Erythroblast (primary cell): Measurements from ENCODE around the gene CSNK1A1.

Experiments used
- DNase-seq, 2 experiments: peaks; one replicate each; lab custom pipeline; 2025; lab: John Stamatoyannopoulos, UW
- GATA1 ChIP-seq: IDR thresholded peaks from 2 replicates; pipeline ENCODE4 v1.6.1; 2011; ENCODE audit warnings: low read depth, mild to moderate bottlenecking, control low read depth, low read length, moderate library complexity
- POLR2A ChIP-seq: IDR thresholded peaks from 2 replicates; pipeline ENCODE4 v1.6.1; 2011; ENCODE audit warnings: mild to moderate bottlenecking, low read length

The CSNK1A1 gene

DNA sequence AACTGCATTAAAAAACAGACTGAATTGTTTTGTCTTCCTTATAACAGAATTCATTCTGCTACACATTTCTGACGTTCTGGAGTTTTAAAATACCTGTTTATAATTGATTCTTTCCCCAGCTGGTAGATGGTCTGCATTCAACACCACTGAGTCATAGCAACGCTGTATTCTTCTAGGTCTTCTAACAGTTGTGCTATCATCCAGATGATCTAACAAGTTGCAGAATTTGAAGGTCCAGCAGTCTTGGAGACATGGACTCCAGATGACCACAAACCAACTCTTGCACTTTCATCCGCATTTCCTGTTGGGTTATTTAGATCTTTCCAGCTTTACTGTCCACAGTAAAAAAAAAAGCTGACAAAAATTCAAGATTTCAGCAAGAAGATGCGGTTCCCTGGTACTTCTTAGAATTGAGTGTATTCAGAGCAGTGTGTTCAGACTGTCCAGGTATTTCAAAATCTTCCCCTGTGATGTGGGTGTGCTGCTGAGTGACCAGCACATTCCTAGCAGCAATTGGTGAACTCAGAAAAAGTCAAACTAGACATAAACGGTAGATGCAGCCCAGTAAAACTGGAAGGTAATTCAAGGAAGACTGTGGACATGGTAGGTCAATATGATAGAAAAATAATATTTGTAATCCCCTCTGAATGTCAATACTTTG, 50.2 kb downstream of the CSNK1A1 start:
- DNase-seq: no peak
- TF ChIP-seq POLR2A: no peak
- no peak for TF ChIP-seq GATA1

DNA sequence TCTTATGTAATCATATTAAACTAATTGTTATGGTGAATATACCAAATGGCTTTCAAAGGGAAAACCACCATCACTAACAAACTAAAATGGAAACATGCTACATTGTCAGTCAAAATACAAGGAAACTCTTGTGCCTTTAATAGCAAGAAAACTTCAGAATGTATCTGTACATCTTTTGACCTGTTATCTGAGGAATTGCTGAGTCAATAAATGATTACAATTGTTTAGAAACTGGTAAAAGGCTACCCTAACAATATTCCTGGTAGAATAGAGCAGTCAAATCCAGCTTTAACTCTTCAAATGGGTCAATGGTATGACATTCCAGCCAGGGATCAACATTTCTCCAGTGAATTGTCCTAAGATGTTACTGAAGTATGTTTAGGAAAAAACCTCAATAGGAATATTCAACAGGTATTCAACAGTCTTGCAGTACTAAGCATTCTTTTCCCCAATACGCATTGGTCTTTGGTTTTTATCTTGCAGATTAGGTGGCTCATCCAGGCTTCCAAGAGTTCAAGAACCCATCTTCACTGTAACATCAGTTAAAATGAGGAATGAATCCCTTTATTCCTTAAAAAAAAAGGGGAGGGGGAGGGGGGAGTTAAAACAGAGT, 52.4 kb downstream of the CSNK1A1 start:
- DNase-seq: no peak
- TF ChIP-seq GATA1: no peak
- no peak for TF ChIP-seq POLR2A

- TF ChIP-seq GATA1: no peak
These were observed 53.9 kb downstream of the CSNK1A1 start for GRCh38 chr5:149497357-149497756.

GRCh38 chr5:149496917-149497316, 54.3 kb downstream of the CSNK1A1 start:
- no peak for DNase-seq
- no peak for TF ChIP-seq GATA1
- no peak for TF ChIP-seq POLR2A

More at GRCh38 chr5:149497357-149497756, 53.9 kb downstream of the CSNK1A1 start:
- no peak for DNase-seq

- DNase-seq: no peak
- no peak for TF ChIP-seq GATA1
- no peak for TF ChIP-seq POLR2A
These were observed 55.1 kb downstream of the CSNK1A1 start for GRCh38 chr5:149496166-149496565.

DNA sequence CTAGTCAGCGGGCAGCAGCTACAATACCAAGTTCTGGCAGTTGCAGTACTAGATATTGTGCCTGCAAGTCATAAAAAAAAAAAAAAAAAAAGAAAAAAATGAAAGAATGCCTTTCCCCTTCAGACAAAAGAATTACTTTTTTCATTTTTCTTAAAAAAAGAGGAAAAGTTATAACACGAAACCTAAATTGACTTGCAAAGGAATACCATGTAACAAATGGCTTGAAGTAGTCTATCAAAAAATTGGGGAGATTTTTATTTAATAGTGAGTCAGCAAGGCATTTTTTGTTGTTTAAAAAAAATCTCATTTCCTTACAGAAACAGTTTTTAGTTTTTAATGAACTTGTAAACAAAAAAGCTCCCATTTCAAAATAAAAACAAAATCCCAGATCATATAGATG, 55.6 kb downstream of the CSNK1A1 start:
- no peak for DNase-seq
- no peak for TF ChIP-seq GATA1

DNA sequence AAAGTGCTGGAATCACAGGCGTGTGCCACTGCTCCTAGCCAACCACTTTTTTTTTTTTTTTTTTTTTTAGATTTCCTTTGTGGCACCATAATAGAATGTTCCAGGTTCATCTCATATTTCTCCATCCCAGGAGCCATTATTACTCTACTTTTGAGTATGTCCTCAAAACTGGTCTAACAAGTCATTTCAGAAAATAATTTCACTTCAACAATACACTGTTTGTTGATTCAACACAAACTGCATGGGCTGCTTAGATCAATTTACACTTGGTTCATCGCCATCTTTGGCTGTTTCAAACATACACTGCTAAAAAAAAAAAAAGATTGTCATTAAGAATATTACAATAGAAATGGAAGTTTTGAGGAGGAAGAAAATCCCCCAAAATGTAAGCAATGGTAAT, 57.9 kb downstream of the CSNK1A1 start:
- TF ChIP-seq POLR2A: no peak
- no peak for TF ChIP-seq GATA1
- no peak for DNase-seq

- DNase-seq: no peak
- TF ChIP-seq POLR2A (no peak), GATA1 (no peak)
These were observed 58.5 kb downstream of the CSNK1A1 start for GRCh38 chr5:149492781-149493180.

GRCh38 chr5:149490599-149491485, 60.4 kb downstream of the CSNK1A1 start:
- DNase-seq: no peak
- TF ChIP-seq POLR2A (no peak), GATA1 (no peak)

DNA sequence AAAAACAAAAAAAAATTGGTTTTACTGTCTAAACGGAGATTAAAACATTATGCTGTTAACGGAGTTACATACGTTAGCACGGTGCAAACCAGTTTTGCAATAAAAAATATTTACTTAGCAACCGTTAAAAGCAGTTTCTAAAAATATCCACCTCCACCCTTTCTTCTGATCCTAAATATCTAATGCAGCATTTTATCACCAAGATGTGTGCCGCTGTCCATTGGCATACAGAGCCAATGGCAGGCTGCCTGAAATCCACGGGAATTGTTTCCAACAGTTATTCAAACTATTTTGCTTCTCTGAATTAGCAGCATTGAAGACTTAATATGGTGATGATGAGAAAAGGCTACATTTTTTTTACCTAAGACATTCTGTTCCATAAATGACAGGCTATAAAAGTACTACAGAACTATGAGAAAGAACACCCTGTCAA, 61.6 kb downstream of the CSNK1A1 start:
- TF ChIP-seq POLR2A (no peak), GATA1 (no peak)
- DNase-seq: no peak

GRCh38 chr5:149488645-149489306, 62.5 kb downstream of the CSNK1A1 start:
- DNase-seq: no peak
- TF ChIP-seq GATA1 (no peak), POLR2A (no peak)

DNA sequence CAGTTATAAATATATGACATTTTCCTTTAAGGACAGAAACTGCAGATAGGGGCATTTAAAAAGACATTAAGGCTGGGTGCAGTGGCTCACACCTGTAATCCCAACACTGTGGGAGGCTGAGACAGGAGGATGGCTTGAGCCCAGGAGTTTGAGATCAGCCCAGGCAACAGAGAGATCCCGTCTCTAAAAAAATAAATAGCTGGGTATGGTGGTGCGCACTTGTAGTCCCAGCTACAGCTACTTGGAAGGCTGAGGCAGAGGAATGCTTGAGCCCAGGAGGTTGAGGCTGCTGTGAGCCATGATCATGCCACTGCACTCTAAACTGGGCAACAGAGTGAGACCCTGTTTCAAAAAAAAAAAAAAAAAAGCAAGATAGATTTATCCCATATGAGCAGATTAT, 63.6 kb downstream of the CSNK1A1 start:
- no peak for DNase-seq
- TF ChIP-seq GATA1: no peak
- no peak for TF ChIP-seq POLR2A
